SK-N-SH treated with all-trans-retinoic acid at 6 μM for 48 hours (cell line): Measurements from ENCODE around the gene GRIK2.

Source experiments
- ATAC-seq: fragments of 200-7000 bp; cut with Tn5 transposase; 3 replicates; pipeline ENCODE4 v1.9.1; 2020; ENCODE audit warnings: mild to moderate bottlenecking, moderate library complexity
- ARNTL ChIP-seq: fragments of 450-650 bp; formaldehyde crosslinking; IDR thresholded peaks from 2 replicates; pipeline ENCODE4 v1.5.0; 2020; ENCODE audit warnings: low read depth, mild to moderate bottlenecking, moderate library complexity, borderline replicate concordance
- BACH2 ChIP-seq: fragments of 250-450 bp; sonication (Bioruptor Pico); IDR thresholded peaks from 2 replicates; pipeline ENCODE4 v1.9.0; 2021; ENCODE audit warnings: mild to moderate bottlenecking, borderline replicate concordance
- CSDC2 ChIP-seq: fragments of 250-450 bp; sonication (Bioruptor Pico); IDR thresholded peaks from 2 replicates; pipeline ENCODE4 v1.5.0; 2020; ENCODE audit warnings: mild to moderate bottlenecking, moderate library complexity
- ESRRG ChIP-seq: fragments of 250-450 bp; sonication (Bioruptor Pico); IDR thresholded peaks from 2 replicates; pipeline ENCODE4 v1.6.1; 2021; ENCODE audit warnings: mild to moderate bottlenecking
- GLIS3 ChIP-seq: fragments of 250-450 bp; sonication (Bioruptor Pico); IDR thresholded peaks from 2 replicates; pipeline ENCODE4 v1.5.0; 2020; ENCODE audit warnings: mild to moderate bottlenecking, moderate library complexity
- ISL1 ChIP-seq: fragments of 250-450 bp; sonication (Bioruptor Pico); IDR thresholded peaks from 2 replicates; pipeline ENCODE4 v2.1.2; 2022; ENCODE audit warnings: mild to moderate bottlenecking, moderate library complexity
- OSR1 ChIP-seq: fragments of 250-450 bp; sonication (Bioruptor Pico); IDR thresholded peaks from 2 replicates; pipeline ENCODE4 v1.8.0; 2022; ENCODE audit warnings: moderate library complexity, mild to moderate bottlenecking, inconsistent platforms
- RARB ChIP-seq: fragments of 250-450 bp; sonication (Bioruptor Pico); IDR thresholded peaks from 2 replicates; pipeline ENCODE4 v1.8.0; 2021; ENCODE audit warnings: mild to moderate bottlenecking, moderate library complexity
- SNAI2 ChIP-seq: fragments of 250-450 bp; sonication (Bioruptor Pico); IDR thresholded peaks from 2 replicates; pipeline ENCODE4 v1.5.0; 2020; ENCODE audit warnings: mild to moderate bottlenecking, moderate library complexity
- TCF4 ChIP-seq: fragments of 250-450 bp; sonication (Bioruptor Pico); IDR thresholded peaks from 2 replicates; pipeline ENCODE4 v1.8.0; 2021; ENCODE audit warnings: mild to moderate bottlenecking, moderate library complexity, borderline replicate concordance
- TOX ChIP-seq: fragments of 250-450 bp; sonication (Bioruptor Pico); IDR thresholded peaks from 2 replicates; pipeline ENCODE4 v1.8.0; 2021; ENCODE audit warnings: mild to moderate bottlenecking, moderate library complexity, borderline replicate concordance
- ZC3H10 ChIP-seq: fragments of 250-450 bp; sonication (Bioruptor Pico); IDR thresholded peaks from 2 replicates; pipeline ENCODE4 v1.5.1; 2021; ENCODE audit warnings: mild to moderate bottlenecking, moderate library complexity
- ZFP3 ChIP-seq: fragments of 250-450 bp; sonication (Bioruptor Pico); IDR thresholded peaks from 2 replicates; pipeline ENCODE4 v1.5.0; 2020; ENCODE audit warnings: mild to moderate bottlenecking, moderate library complexity
- ZFP30 ChIP-seq: fragments of 450-650 bp; formaldehyde crosslinking; IDR thresholded peaks from 2 replicates; pipeline ENCODE4 v1.5.0; 2022; ENCODE audit warnings: mild to moderate bottlenecking, moderate library complexity
- ZNF565 ChIP-seq: fragments of 450-650 bp; formaldehyde crosslinking; conservative IDR thresholded peaks from 2 replicates; pipeline ENCODE4 v1.5.0; 2020; ENCODE audit warnings: low read depth, mild to moderate bottlenecking, moderate library complexity
- ZNF70 ChIP-seq: fragments of 450-650 bp; formaldehyde crosslinking; IDR thresholded peaks from 2 replicates; pipeline ENCODE4 v1.5.0; 2020; ENCODE audit warnings: mild to moderate bottlenecking, moderate library complexity
- ZNF8 ChIP-seq: fragments of 450-650 bp; formaldehyde crosslinking; IDR thresholded peaks from 2 replicates; pipeline ENCODE4 v1.5.0; 2020; ENCODE audit warnings: mild to moderate bottlenecking, moderate library complexity
- TF ChIP-seq, protein P1 (sequence below): fragments of 250-450 bp; sonication (Bioruptor Pico); IDR thresholded peaks from 2 replicates; pipeline ENCODE4 v1.5.1; 2021; ENCODE audit warnings: mild to moderate bottlenecking, moderate library complexity
- TF ChIP-seq, protein P2 (sequence below): fragments of 250-450 bp; sonication (Bioruptor Pico); IDR thresholded peaks from 2 replicates; pipeline ENCODE4 v1.8.0; 2020; ENCODE audit warnings: mild to moderate bottlenecking, moderate library complexity, borderline replicate concordance
- TF ChIP-seq, protein P3 (sequence below): fragments of 250-450 bp; sonication (Bioruptor Pico); IDR thresholded peaks from 2 replicates; pipeline ENCODE4 v1.8.0; 2021; ENCODE audit warnings: low read depth, mild to moderate bottlenecking, moderate library complexity, borderline replicate concordance
- TF ChIP-seq, protein P4 (sequence below): fragments of 250-450 bp; sonication (Bioruptor Pico); IDR thresholded peaks from 2 replicates; pipeline ENCODE4 v1.5.0; 2020; ENCODE audit warnings: mild to moderate bottlenecking, moderate library complexity

The GRIK2 gene

DNA sequence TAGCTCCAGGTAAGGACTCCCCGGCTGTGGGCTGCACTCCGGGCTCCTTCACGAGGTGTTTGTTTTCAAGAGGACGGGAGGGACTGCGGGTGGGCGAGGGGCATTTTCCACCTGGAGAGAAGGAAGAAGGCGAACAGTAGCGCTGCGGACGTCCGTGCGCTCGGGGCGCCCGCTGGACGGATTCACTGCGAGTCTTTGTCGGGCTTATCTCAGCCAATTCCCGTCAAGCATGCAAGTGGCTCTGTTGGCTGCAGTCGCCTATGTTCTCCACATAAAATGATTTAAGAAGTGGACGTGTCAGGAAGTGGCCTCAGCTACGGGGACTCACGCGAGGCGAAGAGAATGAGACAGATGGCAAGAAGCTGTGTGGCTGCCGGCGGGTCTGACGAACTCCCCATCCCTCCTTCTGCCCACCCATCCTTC is 332 bp downstream of the GRIK2 start:
- ATAC-seq = peak; percentile 53
- no peak for TF ChIP-seq CSDC2
- TF ChIP-seq TOX (CRISPR knock-in tag) = no peak
- TF ChIP-seq ZNF565 (CRISPR knock-in tag) = no peak

DNA sequence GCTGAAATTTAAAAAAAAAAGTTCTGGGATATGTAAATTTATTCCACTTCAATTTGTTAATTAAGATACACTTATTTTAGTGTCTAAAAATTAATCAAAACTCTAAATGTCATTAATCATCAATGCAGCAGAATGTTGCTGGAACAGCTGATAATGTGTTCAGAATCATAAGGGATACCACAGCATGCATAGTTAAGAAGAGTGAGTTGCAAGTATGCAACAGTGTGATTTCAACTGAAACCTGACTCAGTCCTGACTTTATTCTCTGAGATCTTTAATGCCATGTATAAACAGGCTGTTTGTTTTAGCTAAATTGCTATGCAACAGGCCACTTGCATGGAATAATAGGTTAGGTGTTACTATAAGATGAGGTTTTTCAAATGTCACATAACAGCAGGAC is 1.4 kb downstream of the GRIK2 start:
- no peak for ATAC-seq
- no peak for TF ChIP-seq ARNTL (CRISPR knock-in tag)
- no peak for TF ChIP-seq ZC3H10
- no peak for TF ChIP-seq RARB
- no peak for TF ChIP-seq ZNF70 (CRISPR knock-in tag)
- no peak for TF ChIP-seq CSDC2
- TF ChIP-seq ISL1 (CRISPR knock-in tag) = no peak
- TF ChIP-seq SNAI2 (CRISPR knock-in tag) = no peak
- TF ChIP-seq ZFP30 (CRISPR knock-in tag) = no peak
- no peak for TF ChIP-seq BACH2
- no peak for TF ChIP-seq GLIS3
- no peak for TF ChIP-seq OSR1 (CRISPR knock-in tag)
- TF ChIP-seq TOX (CRISPR knock-in tag) = no peak
- TF ChIP-seq, protein P1, sequence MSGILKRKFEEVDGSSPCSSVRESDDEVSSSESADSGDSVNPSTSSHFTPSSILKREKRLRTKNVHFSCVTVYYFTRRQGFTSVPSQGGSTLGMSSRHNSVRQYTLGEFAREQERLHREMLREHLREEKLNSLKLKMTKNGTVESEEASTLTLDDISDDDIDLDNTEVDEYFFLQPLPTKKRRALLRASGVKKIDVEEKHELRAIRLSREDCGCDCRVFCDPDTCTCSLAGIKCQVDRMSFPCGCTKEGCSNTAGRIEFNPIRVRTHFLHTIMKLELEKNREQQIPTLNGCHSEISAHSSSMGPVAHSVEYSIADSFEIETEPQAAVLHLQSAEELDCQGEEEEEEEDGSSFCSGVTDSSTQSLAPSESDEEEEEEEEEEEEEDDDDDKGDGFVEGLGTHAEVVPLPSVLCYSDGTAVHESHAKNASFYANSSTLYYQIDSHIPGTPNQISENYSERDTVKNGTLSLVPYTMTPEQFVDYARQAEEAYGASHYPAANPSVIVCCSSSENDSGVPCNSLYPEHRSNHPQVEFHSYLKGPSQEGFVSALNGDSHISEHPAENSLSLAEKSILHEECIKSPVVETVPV (CRISPR knock-in tag) = no peak
- TF ChIP-seq, protein P2, sequence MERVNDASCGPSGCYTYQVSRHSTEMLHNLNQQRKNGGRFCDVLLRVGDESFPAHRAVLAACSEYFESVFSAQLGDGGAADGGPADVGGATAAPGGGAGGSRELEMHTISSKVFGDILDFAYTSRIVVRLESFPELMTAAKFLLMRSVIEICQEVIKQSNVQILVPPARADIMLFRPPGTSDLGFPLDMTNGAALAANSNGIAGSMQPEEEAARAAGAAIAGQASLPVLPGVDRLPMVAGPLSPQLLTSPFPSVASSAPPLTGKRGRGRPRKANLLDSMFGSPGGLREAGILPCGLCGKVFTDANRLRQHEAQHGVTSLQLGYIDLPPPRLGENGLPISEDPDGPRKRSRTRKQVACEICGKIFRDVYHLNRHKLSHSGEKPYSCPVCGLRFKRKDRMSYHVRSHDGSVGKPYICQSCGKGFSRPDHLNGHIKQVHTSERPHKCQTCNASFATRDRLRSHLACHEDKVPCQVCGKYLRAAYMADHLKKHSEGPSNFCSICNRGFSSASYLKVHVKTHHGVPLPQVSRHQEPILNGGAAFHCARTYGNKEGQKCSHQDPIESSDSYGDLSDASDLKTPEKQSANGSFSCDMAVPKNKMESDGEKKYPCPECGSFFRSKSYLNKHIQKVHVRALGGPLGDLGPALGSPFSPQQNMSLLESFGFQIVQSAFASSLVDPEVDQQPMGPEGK (CRISPR knock-in tag) = no peak
- TF ChIP-seq ZFP3 (CRISPR knock-in tag) = no peak
- TF ChIP-seq ZNF8 (CRISPR knock-in tag) = no peak
- TF ChIP-seq, protein P3, sequence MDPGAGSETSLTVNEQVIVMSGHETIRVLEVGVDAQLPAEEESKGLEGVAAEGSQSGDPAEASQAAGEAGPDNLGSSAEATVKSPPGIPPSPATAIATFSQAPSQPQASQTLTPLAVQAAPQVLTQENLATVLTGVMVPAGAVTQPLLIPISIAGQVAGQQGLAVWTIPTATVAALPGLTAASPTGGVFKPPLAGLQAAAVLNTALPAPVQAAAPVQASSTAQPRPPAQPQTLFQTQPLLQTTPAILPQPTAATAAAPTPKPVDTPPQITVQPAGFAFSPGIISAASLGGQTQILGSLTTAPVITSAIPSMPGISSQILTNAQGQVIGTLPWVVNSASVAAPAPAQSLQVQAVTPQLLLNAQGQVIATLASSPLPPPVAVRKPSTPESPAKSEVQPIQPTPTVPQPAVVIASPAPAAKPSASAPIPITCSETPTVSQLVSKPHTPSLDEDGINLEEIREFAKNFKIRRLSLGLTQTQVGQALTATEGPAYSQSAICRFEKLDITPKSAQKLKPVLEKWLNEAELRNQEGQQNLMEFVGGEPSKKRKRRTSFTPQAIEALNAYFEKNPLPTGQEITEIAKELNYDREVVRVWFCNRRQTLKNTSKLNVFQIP (CRISPR knock-in tag) = no peak

DNA sequence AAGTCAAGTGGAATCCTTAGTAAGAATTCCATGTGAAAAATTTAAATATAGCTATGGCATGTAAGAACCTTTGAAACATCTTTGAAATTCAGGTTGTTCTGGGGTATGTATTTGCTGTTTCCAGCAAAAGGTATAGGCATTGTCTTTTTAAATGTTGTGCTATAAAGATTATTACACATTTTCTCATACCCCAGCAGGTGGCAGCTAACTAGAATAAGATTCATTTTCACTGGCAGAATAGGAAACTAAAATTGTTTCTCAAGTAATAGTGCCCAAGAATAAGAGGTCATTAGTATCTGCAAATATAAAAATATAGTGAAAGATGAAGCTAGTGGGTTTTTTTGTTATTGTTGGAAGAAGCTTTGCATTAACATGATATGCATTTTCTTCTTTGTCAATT is 1.8 kb downstream of the GRIK2 start:
- TF ChIP-seq ZFP30 (CRISPR knock-in tag) = no peak
- no peak for TF ChIP-seq ZNF8 (CRISPR knock-in tag)
- no peak for TF ChIP-seq OSR1 (CRISPR knock-in tag)
- no peak for TF ChIP-seq ESRRG (CRISPR knock-in tag)
- no peak for TF ChIP-seq ZNF70 (CRISPR knock-in tag)
- TF ChIP-seq TCF4 (CRISPR knock-in tag) = no peak
- no peak for TF ChIP-seq ISL1 (CRISPR knock-in tag)
- TF ChIP-seq, protein P4, sequence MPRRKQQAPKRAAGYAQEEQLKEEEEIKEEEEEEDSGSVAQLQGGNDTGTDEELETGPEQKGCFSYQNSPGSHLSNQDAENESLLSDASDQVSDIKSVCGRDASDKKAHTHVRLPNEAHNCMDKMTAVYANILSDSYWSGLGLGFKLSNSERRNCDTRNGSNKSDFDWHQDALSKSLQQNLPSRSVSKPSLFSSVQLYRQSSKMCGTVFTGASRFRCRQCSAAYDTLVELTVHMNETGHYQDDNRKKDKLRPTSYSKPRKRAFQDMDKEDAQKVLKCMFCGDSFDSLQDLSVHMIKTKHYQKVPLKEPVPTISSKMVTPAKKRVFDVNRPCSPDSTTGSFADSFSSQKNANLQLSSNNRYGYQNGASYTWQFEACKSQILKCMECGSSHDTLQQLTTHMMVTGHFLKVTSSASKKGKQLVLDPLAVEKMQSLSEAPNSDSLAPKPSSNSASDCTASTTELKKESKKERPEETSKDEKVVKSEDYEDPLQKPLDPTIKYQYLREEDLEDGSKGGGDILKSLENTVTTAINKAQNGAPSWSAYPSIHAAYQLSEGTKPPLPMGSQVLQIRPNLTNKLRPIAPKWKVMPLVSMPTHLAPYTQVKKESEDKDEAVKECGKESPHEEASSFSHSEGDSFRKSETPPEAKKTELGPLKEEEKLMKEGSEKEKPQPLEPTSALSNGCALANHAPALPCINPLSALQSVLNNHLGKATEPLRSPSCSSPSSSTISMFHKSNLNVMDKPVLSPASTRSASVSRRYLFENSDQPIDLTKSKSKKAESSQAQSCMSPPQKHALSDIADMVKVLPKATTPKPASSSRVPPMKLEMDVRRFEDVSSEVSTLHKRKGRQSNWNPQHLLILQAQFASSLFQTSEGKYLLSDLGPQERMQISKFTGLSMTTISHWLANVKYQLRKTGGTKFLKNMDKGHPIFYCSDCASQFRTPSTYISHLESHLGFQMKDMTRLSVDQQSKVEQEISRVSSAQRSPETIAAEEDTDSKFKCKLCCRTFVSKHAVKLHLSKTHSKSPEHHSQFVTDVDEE = no peak
- no peak for TF ChIP-seq TOX (CRISPR knock-in tag)
- TF ChIP-seq ZFP3 (CRISPR knock-in tag) = no peak
- TF ChIP-seq, protein P2 (CRISPR knock-in tag) = no peak
- TF ChIP-seq RARB = no peak
- TF ChIP-seq ARNTL (CRISPR knock-in tag) = no peak
- TF ChIP-seq GLIS3 = no peak
- TF ChIP-seq, protein P3 (CRISPR knock-in tag) = no peak
- no peak for TF ChIP-seq ZC3H10
- no peak for ATAC-seq
